Hepatocyte (in vitro differentiated cells): ENCODE measurements around the gene TRAF5. TPM values are rescaled to one million over a fixed set of nuclear protein-coding genes. Genes with fewer than 3 reads are reported as not detected.

ENCODE experiments used
- DNase-seq: peaks from one replicate; pipeline ENCODE4 v3.0.0-alpha.2; 2016; ENCODE audit warnings: low spot score
- H2AFZ ChIP-seq: fragments of 200-600 bp; sonication (generic); 2 replicates; pipeline ENCODE4 v1.6.0; 2016; ENCODE audit warnings: antibody characterized with exemption, mild to moderate bottlenecking
- H3K27ac ChIP-seq: fragments of 200-600 bp; sonication (generic); 2 replicates; pipeline ENCODE4 v1.5.1; 2016; ENCODE audit warnings: mild to moderate bottlenecking
- H3K27me3 ChIP-seq: fragments of 200-600 bp; sonication (generic); 2 replicates; pipeline ENCODE4 v1.6.1; 2016
- H3K36me3 ChIP-seq: fragments of 200-600 bp; sonication (generic); replicated peaks from 2 replicates; pipeline ENCODE4 v1.5.1; 2016; ENCODE audit warnings: low read depth; ENCODE audit not compliant: insufficient read depth
- H3K4me1 ChIP-seq: fragments of 200-600 bp; sonication (generic); 2 replicates; pipeline ENCODE4 v1.5.1; 2016; ENCODE audit warnings: mild to moderate bottlenecking, moderate library complexity; ENCODE audit not compliant: insufficient read depth
- H3K4me2 ChIP-seq: fragments of 200-600 bp; sonication (generic); 2 replicates; pipeline ENCODE4 v1.6.0; 2016
- H3K4me3 ChIP-seq: fragments of 200-600 bp; sonication (generic); 2 replicates; pipeline ENCODE4 v1.5.1; 2016; ENCODE audit warnings: mild to moderate bottlenecking
- H3K79me2 ChIP-seq: fragments of 200-600 bp; sonication (generic); 2 replicates; pipeline ENCODE4 v1.6.0; 2017; ENCODE audit warnings: mild to moderate bottlenecking
- H3K9me2 ChIP-seq: fragments of 200-600 bp; sonication (generic); replicated peaks from 2 replicates; pipeline ENCODE4 v1.6.0; 2017; ENCODE audit warnings: mild to moderate bottlenecking; ENCODE audit not compliant: insufficient read depth
- H3K9me3 ChIP-seq: fragments of 200-600 bp; sonication (generic); 2 replicates; pipeline ENCODE4 v1.5.1; 2016; ENCODE audit warnings: low read depth, mild to moderate bottlenecking
- H4K20me1 ChIP-seq: fragments of 200-600 bp; sonication (generic); 2 replicates; pipeline ENCODE4 v1.6.0; 2016; ENCODE audit warnings: mild to moderate bottlenecking; ENCODE audit not compliant: insufficient read depth, poor library complexity, severe bottlenecking
- EZH2 ChIP-seq: fragments of 200-600 bp; sonication (generic); IDR thresholded peaks from 2 replicates; pipeline ENCODE4 v1.6.1; 2016; ENCODE audit warnings: antibody characterized with exemption, mild to moderate bottlenecking, borderline replicate concordance
- EZH2phosphoT487 ChIP-seq: fragments of 200-600 bp; sonication (generic); IDR thresholded peaks from one replicate; pipeline ENCODE4 v1.6.1; 2018; ENCODE audit warnings: antibody characterized with exemption, mild to moderate bottlenecking, low read depth, moderate library complexity; ENCODE audit not compliant: unreplicated experiment, severe bottlenecking
- WGBS: methylation state at CpG from one replicate; pipeline ENCODE4 v1.1.6; 2016; ENCODE audit warnings: low lambda C conversion rate; ENCODE audit errors: missing lambda C conversion rate; 5-methylcytosine and 5-hydroxymethylcytosine counted together
- polyA plus RNA-seq: library from polyadenylated mRNA; unstranded; fragments of >200 nt; fragmentation: Nextera tagmentation; extraction: Ambion mirVana; gene quantifications from 2 replicates; pipeline ENCODE4 v1.2.1, GENCODE V29; 2016
- total RNA-seq: library from RNA; depleted of rRNA; stranded (reverse); fragments of >200 nt; gene quantifications from 2 replicates; pipeline ENCODE4 v1.2.3, GENCODE V29; 2014
- TF ChIP-seq, protein P1 (sequence below): fragments of 200-600 bp; sonication (generic); IDR thresholded peaks from 2 replicates; pipeline ENCODE4 v1.5.1; 2016; ENCODE audit warnings: antibody characterized with exemption, mild to moderate bottlenecking; ENCODE audit not compliant: poor library complexity

Gene TRAF5
- total and polyA plus RNA-seq, 2 experiments from 2014 or later, result 3.9 to 8.8 TPM

DNA sequence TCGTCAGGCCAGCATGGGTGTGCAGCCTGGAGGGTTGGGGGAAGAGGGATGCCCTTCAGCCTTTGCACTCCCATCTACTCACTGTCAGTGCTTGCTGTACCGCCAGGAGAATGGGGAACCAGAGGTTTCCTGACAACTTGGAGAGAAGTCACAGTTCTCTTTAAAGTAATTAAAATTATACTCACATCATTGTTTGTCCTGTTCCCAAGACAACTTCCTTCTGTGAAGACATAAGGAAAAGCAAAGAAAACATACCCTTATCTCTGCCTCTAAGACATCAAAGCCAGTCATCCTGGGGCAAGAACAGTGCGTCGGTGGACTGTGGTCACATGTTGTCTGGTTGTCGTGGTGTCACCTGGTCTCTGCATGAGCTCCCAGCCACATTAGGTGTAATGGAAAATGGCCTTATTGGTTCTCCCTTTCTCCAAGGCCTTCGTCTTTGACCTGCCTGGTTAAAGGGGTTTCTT is 17.6 kb downstream of the TRAF5 start:
- no peak for TF ChIP-seq EZH2
- H2AFZ ChIP-seq, result no peak overlapping the region
- no peaks in the 10 kb centered on the region for H3K9me2 ChIP-seq
- H3K27ac ChIP-seq, result peak overlapping the region; percentile 88
- no peaks in the 10 kb centered on the region for H3K36me3 ChIP-seq
- H3K9me3 ChIP-seq, result no peaks in the 10 kb centered on the region
- peaks cover 4% of the 10 kb centered on the region for H3K79me2 ChIP-seq
- H4K20me1 ChIP-seq, result no peaks in the 10 kb centered on the region
- H3K4me3 ChIP-seq, result no peak overlapping the region
- peak; percentile 68 for DNase-seq
- no peaks in the 10 kb centered on the region for H3K4me1 ChIP-seq
- 63% methylated on average over 6 of the region's 6 CpGs for WGBS
- H3K27me3 ChIP-seq, result no peaks in the 10 kb centered on the region
- H3K4me2 ChIP-seq, result no peak overlapping the region

DNA sequence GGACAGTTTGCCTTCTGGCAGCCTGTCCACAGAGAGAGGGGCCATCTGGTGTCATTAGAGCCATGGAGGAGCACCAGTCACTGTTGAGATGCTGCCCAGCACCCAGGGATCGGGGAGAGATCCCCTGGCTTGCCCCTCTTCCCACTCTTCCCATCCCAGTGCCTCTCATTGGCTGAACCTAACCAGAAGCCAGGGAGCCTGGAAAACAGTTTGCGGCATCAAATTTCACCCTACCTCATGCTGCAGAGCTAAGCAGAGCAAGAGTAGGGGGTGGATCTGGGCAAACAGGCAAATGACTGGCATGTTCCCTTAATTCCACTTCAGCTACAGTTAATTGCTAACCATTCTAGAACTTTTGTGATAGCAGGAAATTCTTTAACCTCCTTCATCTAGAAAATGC is 19.1 kb downstream of the TRAF5 start:
- Histone ChIP-seq H3K4me3 (no peak overlapping the region), H3K27me3 (no peaks in the 10 kb centered on the region), H3K27ac (no peak overlapping the region), H3K4me2 (no peak overlapping the region), H4K20me1 (no peaks in the 10 kb centered on the region), H3K4me1 (no peaks in the 10 kb centered on the region), H3K9me2 (no peaks in the 10 kb centered on the region), H2AFZ (no peak overlapping the region), H3K9me3 (no peaks in the 10 kb centered on the region), H3K36me3 (no peaks in the 10 kb centered on the region), H3K79me2 (no peaks in the 10 kb centered on the region)
- no peak for TF ChIP-seq EZH2
- TF ChIP-seq, protein P1, sequence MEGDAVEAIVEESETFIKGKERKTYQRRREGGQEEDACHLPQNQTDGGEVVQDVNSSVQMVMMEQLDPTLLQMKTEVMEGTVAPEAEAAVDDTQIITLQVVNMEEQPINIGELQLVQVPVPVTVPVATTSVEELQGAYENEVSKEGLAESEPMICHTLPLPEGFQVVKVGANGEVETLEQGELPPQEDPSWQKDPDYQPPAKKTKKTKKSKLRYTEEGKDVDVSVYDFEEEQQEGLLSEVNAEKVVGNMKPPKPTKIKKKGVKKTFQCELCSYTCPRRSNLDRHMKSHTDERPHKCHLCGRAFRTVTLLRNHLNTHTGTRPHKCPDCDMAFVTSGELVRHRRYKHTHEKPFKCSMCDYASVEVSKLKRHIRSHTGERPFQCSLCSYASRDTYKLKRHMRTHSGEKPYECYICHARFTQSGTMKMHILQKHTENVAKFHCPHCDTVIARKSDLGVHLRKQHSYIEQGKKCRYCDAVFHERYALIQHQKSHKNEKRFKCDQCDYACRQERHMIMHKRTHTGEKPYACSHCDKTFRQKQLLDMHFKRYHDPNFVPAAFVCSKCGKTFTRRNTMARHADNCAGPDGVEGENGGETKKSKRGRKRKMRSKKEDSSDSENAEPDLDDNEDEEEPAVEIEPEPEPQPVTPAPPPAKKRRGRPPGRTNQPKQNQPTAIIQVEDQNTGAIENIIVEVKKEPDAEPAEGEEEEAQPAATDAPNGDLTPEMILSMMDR, result no peak
- no peak for TF ChIP-seq EZH2phosphoT487
- DNase-seq, result no peak
- WGBS, result 48% methylated on average over 2 of the region's 2 CpGs

DNA sequence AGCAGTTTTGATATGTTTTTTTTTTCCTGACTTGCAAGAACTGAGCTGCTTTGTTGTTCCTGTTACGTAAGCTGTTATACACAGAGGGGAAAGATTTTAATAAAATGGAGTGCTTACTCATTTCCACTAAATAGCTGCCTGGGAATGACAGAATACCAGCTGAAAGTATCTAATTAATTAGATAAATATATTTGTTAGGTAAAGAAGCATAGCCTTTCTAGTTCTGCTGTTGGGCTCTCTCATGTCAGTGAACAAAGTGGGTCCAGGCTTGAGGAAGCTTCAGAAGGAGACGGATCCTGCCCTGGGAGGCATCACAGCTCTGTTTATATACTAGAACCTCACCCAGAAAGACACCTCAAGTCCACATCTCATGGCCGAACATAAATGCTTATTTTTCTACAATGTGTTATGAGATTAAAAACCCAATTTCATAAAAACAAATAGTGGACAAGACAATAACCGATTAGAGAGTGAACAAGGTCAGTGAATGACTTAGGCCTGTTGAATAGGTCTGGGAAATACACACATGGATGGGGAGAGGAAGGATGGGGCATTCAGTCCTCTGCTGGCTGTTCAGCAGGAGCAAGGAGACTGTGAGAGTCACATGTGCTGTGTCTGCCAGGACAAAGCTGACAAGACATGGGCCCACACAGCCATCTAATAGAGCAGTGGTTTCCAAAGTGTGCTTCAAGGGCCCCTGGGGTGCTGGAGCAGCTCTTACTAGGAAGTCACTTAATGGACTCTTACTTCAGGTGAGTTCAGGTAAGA is 20.6 kb downstream of the TRAF5 start:
- Histone ChIP-seq H3K79me2 (no peaks in the 10 kb centered on the region), H3K36me3 (no peaks in the 10 kb centered on the region), H4K20me1 (no peaks in the 10 kb centered on the region), H3K27ac (no peak overlapping the region), H3K4me2 (no peak overlapping the region), H3K9me3 (no peaks in the 10 kb centered on the region), H3K9me2 (no peaks in the 10 kb centered on the region), H3K4me3 (no peak overlapping the region), H3K27me3 (no peaks in the 10 kb centered on the region), H3K4me1 (no peaks in the 10 kb centered on the region), H2AFZ (no peak overlapping the region)
- WGBS, result 93% methylated on average over 4 of the region's 4 CpGs
- TF ChIP-seq, protein P1, result no peak
- TF ChIP-seq EZH2phosphoT487 (no peak), EZH2 (no peak)
- DNase-seq, result no peak

DNA sequence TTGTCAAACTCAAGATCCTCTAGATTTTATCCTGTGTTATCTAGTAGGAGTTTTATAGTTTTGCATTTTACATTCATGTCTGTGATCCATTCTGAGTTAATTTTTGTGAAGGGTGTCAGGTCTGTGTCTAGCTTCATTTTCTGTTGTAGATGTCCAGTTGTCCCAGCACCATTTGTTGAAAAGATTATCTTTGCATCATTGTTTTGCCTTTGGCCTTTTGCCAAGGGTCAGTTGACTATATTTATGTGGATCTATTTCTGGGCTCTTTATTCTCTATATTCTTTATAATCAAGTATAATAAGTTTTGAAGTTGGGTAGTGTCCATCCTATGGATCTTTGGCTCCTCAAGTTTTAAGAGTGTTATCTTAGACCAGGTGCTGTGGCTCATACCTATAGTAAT is 21.9 kb downstream of the TRAF5 start:
- no peaks in the 10 kb centered on the region for H4K20me1 ChIP-seq
- no peak for DNase-seq
- TF ChIP-seq, protein P1, result no peak
- no peak for TF ChIP-seq EZH2phosphoT487
- TF ChIP-seq EZH2, result no peak
- no peaks in the 10 kb centered on the region for H3K4me1 ChIP-seq
- no peaks in the 10 kb centered on the region for H3K27me3 ChIP-seq
- H3K79me2 ChIP-seq, result no peaks in the 10 kb centered on the region
- no peak overlapping the region for H2AFZ ChIP-seq
- H3K4me3 ChIP-seq, result no peak overlapping the region
- H3K9me2 ChIP-seq, result no peaks in the 10 kb centered on the region
- H3K36me3 ChIP-seq, result no peaks in the 10 kb centered on the region
- H3K4me2 ChIP-seq, result no peak overlapping the region
- no peaks in the 10 kb centered on the region for H3K9me3 ChIP-seq
- H3K27ac ChIP-seq, result no peak overlapping the region
